HepG2 (cell line): ENCODE measurements around the gene MTFR1L. TPM values are rescaled to one million over a fixed set of nuclear protein-coding genes. Genes with fewer than 3 reads are reported as not detected.

ENCODE experiments used
- NFIB ChIP-seq: sonication (generic); formaldehyde crosslinking; IDR thresholded peaks from 2 replicates; pipeline ENCODE4 v1.9.0; 2021; ENCODE audit warnings: missing genetic modification reagents, mild to moderate bottlenecking, borderline replicate concordance
- RERE ChIP-seq: IDR thresholded peaks from 2 replicates; pipeline ENCODE4 v1.6.1; 2016; ENCODE audit warnings: low read depth, missing genetic modification reagents, missing compliant biosample characterization
- REXO4 ChIP-seq: sonication (generic); formaldehyde crosslinking; IDR thresholded peaks from 2 replicates; pipeline ENCODE4 v1.8.0; 2022; ENCODE audit warnings: missing genetic modification reagents, mild to moderate bottlenecking, borderline replicate concordance
- RFXAP ChIP-seq: sonication (generic); formaldehyde crosslinking; IDR thresholded peaks from 2 replicates; pipeline ENCODE4 v1.4.0; 2020; ENCODE audit warnings: missing genetic modification reagents, borderline replicate concordance
- SNAPC4 ChIP-seq: sonication (generic); formaldehyde crosslinking; IDR thresholded peaks from 2 replicates; pipeline ENCODE4 v1.4.0; 2020; ENCODE audit warnings: mild to moderate bottlenecking, missing genetic modification reagents
- ZBTB40 ChIP-seq, 2 experiments: fragments of 450-650 bp in 1 of 2; sonication (generic) in 1 of 2; formaldehyde crosslinking in 1 of 2; IDR thresholded peaks; 2 replicates each; pipeline versions ENCODE4 v1.6.1 to v1.8.0; 2016 to 2022; ENCODE audit warnings: antibody characterized with exemption in 1 of 2, mild to moderate bottlenecking in 1 of 2, missing genetic modification reagents in 1 of 2
- ZNF703 ChIP-seq: sonication (generic); formaldehyde crosslinking; IDR thresholded peaks from 2 replicates; pipeline ENCODE4 v1.5.1; 2020; ENCODE audit warnings: missing genetic modification reagents, mild to moderate bottlenecking, moderate library complexity, borderline replicate concordance
- ZNF841 ChIP-seq: sonication (generic); formaldehyde crosslinking; IDR thresholded peaks from 2 replicates; pipeline ENCODE4 v1.8.1; 2023; ENCODE audit warnings: missing genetic modification reagents, borderline replicate concordance
- polyA plus RNA-seq, 8 experiments: library from polyadenylated mRNA; depleted of rRNA in 3 of 8; stranded (reverse) in 7 of 8; unstranded in 1 of 8; fragments of >200 nt; fragmentation: Illumina TruSeq in 4 of 8; extraction: Trizol in 4 of 8; gene quantifications; 2 replicates each; pipeline versions ENCODE4 v1.2.1 to v1.2.3, GENCODE V29; 2011 to 2016; ENCODE audit warnings: low read depth in 4 of 8, missing spikeins in 1 of 8, mixed read lengths in 1 of 8; ENCODE audit not compliant: insufficient read depth in 1 of 8
- total RNA-seq, 5 experiments: library from RNA; depleted of rRNA; stranded (reverse); fragments of >200 nt; fragmentation: Illumina TruSeq; extraction: Trizol; gene quantifications; 2 replicates each; pipeline ENCODE4 v1.2.3, GENCODE V29; 2016; ENCODE audit warnings: low read depth in 1 of 5

Gene MTFR1L
- total and polyA plus RNA-seq, 2 of the 13 experiments (the other 11 are each of a cell fraction or from before 2014, with no cell fraction given) = 38.0 to 55.7 TPM

GRCh38 chr1:25871086-25871703, 51.4 kb downstream of the MTFR1L start (continued):
- TF ChIP-seq SNAPC4 (CRISPR knock-in tag) (no peak), RFXAP (CRISPR knock-in tag) (0 out of 2 replicates have a peak, but pooled peaks have one; percentile 8), ZBTB40 (IDR thresholded peaks at IDR 0.05) (no peak), ZBTB40 (CRISPR knock-in tag; IDR thresholded peaks at IDR 0.05) (no peak), NFIB (CRISPR knock-in tag) (no peak), RERE (no peak), REXO4 (CRISPR knock-in tag) (no peak), ZNF841 (CRISPR knock-in tag) (no peak), ZNF703 (CRISPR knock-in tag) (no peak)
